Neural cell (in vitro differentiated cells): Measurements from ENCODE around the gene DCP1A. TPM values are rescaled to one million over a fixed set of nuclear protein-coding genes. Genes with fewer than 3 reads are reported as not detected.

ENCODE experiments used
- H2AFZ ChIP-seq: fragments of 200-600, 300-800 bp; sonication (generic), shearing (Covaris generic); 2 replicates; pipeline ENCODE4 v1.6.0; 2014; ENCODE audit warnings: low read depth, mild to moderate bottlenecking, antibody characterized with exemption, low read length, moderate library complexity
- H3F3A ChIP-seq: fragments of 200-600 bp; shearing (Covaris generic); 2 replicates; pipeline ENCODE4 v1.6.1; 2016; ENCODE audit warnings: mild to moderate bottlenecking, moderate library complexity, mixed read lengths, antibody characterized with exemption, low read length; ENCODE audit not compliant: insufficient read depth, poor library complexity, severe bottlenecking
- H3K27ac ChIP-seq: fragments of 200-600, 300-800 bp; sonication (generic), shearing (Covaris generic); 2 replicates; pipeline ENCODE4 v1.5.1; 2014; ENCODE audit warnings: mild to moderate bottlenecking, low read length, moderate library complexity
- H3K27me3 ChIP-seq: fragments of 300-800, 200-600 bp; sonication (generic), shearing (Covaris generic); 2 replicates; pipeline ENCODE4 v1.6.0; 2014; ENCODE audit warnings: mild to moderate bottlenecking, low read depth, low read length, moderate library complexity; ENCODE audit not compliant: insufficient read depth
- H3K36me3 ChIP-seq: fragments of 300-800, 200-600 bp; sonication (generic), shearing (Covaris generic); 2 replicates; pipeline ENCODE4 v1.5.1; 2014; ENCODE audit warnings: mild to moderate bottlenecking, antibody characterized with exemption, low read length, moderate library complexity; ENCODE audit not compliant: insufficient read depth
- H3K4me2 ChIP-seq: fragments of 300-800, 200-600 bp; sonication (generic), shearing (Covaris generic); 2 replicates; pipeline ENCODE4 v1.6.0; 2014; ENCODE audit warnings: mild to moderate bottlenecking, low read length
- H3K4me3 ChIP-seq: fragments of 300-800, 200-600 bp; sonication (generic), shearing (Covaris generic); 2 replicates; pipeline ENCODE4 v1.5.1; 2014; ENCODE audit warnings: mild to moderate bottlenecking, low read length, moderate library complexity
- H3K79me2 ChIP-seq: fragments of 200-600 bp; shearing (Covaris generic); replicated peaks from 2 replicates; pipeline ENCODE4 v1.6.0; 2014; ENCODE audit warnings: mild to moderate bottlenecking, low read length, moderate library complexity; ENCODE audit not compliant: insufficient read depth
- H3K9ac ChIP-seq: fragments of 300-800, 200-600 bp; sonication (generic), shearing (Covaris generic); 2 replicates; pipeline ENCODE4 v1.6.1; 2016; ENCODE audit warnings: mild to moderate bottlenecking, low read length, mixed read lengths
- H3K9me2 ChIP-seq: fragments of 200-600 bp; shearing (Covaris generic); 2 replicates; pipeline ENCODE4 v1.6.1; 2016; ENCODE audit warnings: mild to moderate bottlenecking, low read length, mixed read lengths; ENCODE audit not compliant: insufficient read depth
- H3K9me3 ChIP-seq: fragments of 200-600, 300-800 bp; sonication (generic), shearing (Covaris generic); 2 replicates; pipeline ENCODE4 v1.6.1; 2016; ENCODE audit warnings: mild to moderate bottlenecking, mixed run types, low read length, moderate library complexity, mixed read lengths
- H4K20me1 ChIP-seq: fragments of 200-600 bp; shearing (Covaris generic); 2 replicates; pipeline ENCODE4 v1.6.1; 2016; ENCODE audit warnings: mild to moderate bottlenecking, mixed run types; ENCODE audit not compliant: insufficient read depth
- EP300 ChIP-seq: fragments of 450-650 bp; conservative IDR thresholded peaks from 2 replicates; pipeline ENCODE4 v1.6.1; 2014; ENCODE audit warnings: antibody characterized with exemption, mild to moderate bottlenecking, moderate library complexity; ENCODE audit not compliant: poor library complexity, severe bottlenecking
- EZH2 ChIP-seq: fragments of 200-600, 300-800 bp; shearing (Covaris generic), sonication (generic); IDR thresholded peaks from 2 replicates; pipeline ENCODE4 v1.6.1; 2014; ENCODE audit warnings: antibody characterized with exemption, low read length, borderline replicate concordance, mild to moderate bottlenecking; ENCODE audit not compliant: insufficient read depth, poor library complexity, severe bottlenecking
- MXI1 ChIP-seq: fragments of 450-650 bp; conservative IDR thresholded peaks from 2 replicates; pipeline ENCODE4 v1.6.1; 2014; ENCODE audit warnings: antibody characterized with exemption, mild to moderate bottlenecking; ENCODE audit not compliant: poor library complexity, severe bottlenecking
- POLR2AphosphoS5 ChIP-seq: IDR thresholded peaks from 2 replicates; pipeline ENCODE4 v1.6.1; 2012
- RAD21 ChIP-seq: fragments of 450-650 bp; conservative IDR thresholded peaks from 2 replicates; pipeline ENCODE4 v1.6.1; 2014; ENCODE audit warnings: antibody characterized with exemption, mild to moderate bottlenecking, moderate library complexity
- SMC3 ChIP-seq: fragments of 450-650 bp; conservative IDR thresholded peaks from 2 replicates; pipeline ENCODE4 v1.6.1; 2014; ENCODE audit warnings: antibody characterized with exemption, mild to moderate bottlenecking, moderate library complexity; ENCODE audit not compliant: poor library complexity
- TAF1 ChIP-seq: IDR thresholded peaks from 2 replicates; pipeline ENCODE4 v1.6.1; 2012; ENCODE audit warnings: low read depth
- polyA plus RNA-seq: library from polyadenylated mRNA; depleted of rRNA; stranded (reverse); fragments of >200 nt; gene quantifications from 2 replicates; pipeline ENCODE4 v1.2.3, GENCODE V29; 2014
- TF ChIP-seq, protein P1 (sequence below): fragments of 450-650 bp; IDR thresholded peaks from 2 replicates; pipeline ENCODE4 v1.5.1; 2014; ENCODE audit warnings: antibody characterized with exemption, mild to moderate bottlenecking, moderate library complexity; ENCODE audit not compliant: poor library complexity, severe bottlenecking
- TF ChIP-seq, protein P2 (sequence below): IDR thresholded peaks from 2 replicates; pipeline ENCODE4 v1.6.1; 2012; ENCODE audit warnings: borderline replicate concordance

DCP1A gene
- polyA plus RNA-seq, 1 donor from 2014 or later = 12.5 TPM

DNA sequence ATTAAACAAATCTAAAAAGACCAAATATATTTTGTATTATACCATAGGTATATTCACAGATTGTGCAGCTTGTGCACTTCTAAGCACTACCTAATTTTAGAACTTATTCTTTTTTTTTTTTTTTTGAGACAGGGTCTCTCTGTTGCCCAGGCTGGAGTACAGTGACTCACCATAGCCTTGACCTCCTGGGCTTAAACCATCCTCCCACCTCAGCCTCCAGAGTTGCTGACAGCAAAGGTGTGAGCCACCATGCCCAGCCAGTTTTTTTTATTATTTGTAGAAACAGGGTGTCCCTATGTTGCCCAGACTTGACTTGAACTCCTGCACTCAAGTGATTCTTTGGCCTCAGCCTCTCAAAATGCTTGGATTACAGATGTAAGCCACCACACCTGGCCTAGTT lies 79.6 kb downstream of the DCP1A start:
- no peak overlapping the region for H3K4me2 ChIP-seq
- H3K9ac ChIP-seq = no peak overlapping the region
- no peaks in the 10 kb centered on the region for H3K27me3 ChIP-seq
- H3K9me2 ChIP-seq = no peaks in the 10 kb centered on the region
- no peaks in the 10 kb centered on the region for H4K20me1 ChIP-seq
- no peaks in the 10 kb centered on the region for H3F3A ChIP-seq
- no peak for TF ChIP-seq EZH2
- no peak for TF ChIP-seq MXI1
- TF ChIP-seq SMC3 = no peak
- no peak for TF ChIP-seq RAD21
- TF ChIP-seq EP300 = no peak
- TF ChIP-seq POLR2AphosphoS5 = no peak
- no peak for TF ChIP-seq TAF1
- no peaks in the 10 kb centered on the region for H3K9me3 ChIP-seq
- H3K79me2 ChIP-seq = no peaks in the 10 kb centered on the region
- H3K4me3 ChIP-seq = no peak overlapping the region
- no peak overlapping the region for H3K27ac ChIP-seq
- no peaks in the 10 kb centered on the region for H3K36me3 ChIP-seq
- no peak overlapping the region for H2AFZ ChIP-seq

DNA sequence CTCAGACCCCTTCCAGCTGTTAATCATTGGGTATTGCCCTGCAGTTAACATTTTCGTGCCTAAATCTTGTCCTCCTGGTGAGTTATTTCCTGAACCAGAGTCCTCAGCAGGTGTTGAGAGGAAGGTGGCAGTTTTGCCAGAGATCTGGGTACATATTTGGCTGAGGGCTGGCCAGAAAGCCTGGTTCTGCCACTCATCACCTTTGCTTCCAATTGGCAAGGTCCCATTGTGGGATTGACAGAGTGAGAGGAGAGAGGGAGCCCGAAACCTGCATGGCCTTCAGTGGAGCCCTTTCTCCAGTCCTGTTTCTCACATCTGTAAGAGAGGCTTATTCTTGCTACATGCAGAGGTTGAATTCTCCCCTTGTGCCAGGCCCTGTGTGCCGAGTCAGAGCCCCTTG lies 82.6 kb downstream of the DCP1A start:
- TF ChIP-seq POLR2AphosphoS5 (no peak), MXI1 (no peak), TAF1 (no peak), EP300 (no peak), EZH2 (no peak), RAD21 (no peak), SMC3 (no peak)
- TF ChIP-seq, protein P1, sequence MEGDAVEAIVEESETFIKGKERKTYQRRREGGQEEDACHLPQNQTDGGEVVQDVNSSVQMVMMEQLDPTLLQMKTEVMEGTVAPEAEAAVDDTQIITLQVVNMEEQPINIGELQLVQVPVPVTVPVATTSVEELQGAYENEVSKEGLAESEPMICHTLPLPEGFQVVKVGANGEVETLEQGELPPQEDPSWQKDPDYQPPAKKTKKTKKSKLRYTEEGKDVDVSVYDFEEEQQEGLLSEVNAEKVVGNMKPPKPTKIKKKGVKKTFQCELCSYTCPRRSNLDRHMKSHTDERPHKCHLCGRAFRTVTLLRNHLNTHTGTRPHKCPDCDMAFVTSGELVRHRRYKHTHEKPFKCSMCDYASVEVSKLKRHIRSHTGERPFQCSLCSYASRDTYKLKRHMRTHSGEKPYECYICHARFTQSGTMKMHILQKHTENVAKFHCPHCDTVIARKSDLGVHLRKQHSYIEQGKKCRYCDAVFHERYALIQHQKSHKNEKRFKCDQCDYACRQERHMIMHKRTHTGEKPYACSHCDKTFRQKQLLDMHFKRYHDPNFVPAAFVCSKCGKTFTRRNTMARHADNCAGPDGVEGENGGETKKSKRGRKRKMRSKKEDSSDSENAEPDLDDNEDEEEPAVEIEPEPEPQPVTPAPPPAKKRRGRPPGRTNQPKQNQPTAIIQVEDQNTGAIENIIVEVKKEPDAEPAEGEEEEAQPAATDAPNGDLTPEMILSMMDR = no peak
- TF ChIP-seq, protein P2, sequence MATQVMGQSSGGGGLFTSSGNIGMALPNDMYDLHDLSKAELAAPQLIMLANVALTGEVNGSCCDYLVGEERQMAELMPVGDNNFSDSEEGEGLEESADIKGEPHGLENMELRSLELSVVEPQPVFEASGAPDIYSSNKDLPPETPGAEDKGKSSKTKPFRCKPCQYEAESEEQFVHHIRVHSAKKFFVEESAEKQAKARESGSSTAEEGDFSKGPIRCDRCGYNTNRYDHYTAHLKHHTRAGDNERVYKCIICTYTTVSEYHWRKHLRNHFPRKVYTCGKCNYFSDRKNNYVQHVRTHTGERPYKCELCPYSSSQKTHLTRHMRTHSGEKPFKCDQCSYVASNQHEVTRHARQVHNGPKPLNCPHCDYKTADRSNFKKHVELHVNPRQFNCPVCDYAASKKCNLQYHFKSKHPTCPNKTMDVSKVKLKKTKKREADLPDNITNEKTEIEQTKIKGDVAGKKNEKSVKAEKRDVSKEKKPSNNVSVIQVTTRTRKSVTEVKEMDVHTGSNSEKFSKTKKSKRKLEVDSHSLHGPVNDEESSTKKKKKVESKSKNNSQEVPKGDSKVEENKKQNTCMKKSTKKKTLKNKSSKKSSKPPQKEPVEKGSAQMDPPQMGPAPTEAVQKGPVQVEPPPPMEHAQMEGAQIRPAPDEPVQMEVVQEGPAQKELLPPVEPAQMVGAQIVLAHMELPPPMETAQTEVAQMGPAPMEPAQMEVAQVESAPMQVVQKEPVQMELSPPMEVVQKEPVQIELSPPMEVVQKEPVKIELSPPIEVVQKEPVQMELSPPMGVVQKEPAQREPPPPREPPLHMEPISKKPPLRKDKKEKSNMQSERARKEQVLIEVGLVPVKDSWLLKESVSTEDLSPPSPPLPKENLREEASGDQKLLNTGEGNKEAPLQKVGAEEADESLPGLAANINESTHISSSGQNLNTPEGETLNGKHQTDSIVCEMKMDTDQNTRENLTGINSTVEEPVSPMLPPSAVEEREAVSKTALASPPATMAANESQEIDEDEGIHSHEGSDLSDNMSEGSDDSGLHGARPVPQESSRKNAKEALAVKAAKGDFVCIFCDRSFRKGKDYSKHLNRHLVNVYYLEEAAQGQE = no peak
- Histone ChIP-seq H3K4me3 (no peak overlapping the region), H3F3A (no peaks in the 10 kb centered on the region), H4K20me1 (no peaks in the 10 kb centered on the region), H3K9me3 (no peaks in the 10 kb centered on the region), H3K9me2 (no peaks in the 10 kb centered on the region), H3K27me3 (no peaks in the 10 kb centered on the region), H3K9ac (no peak overlapping the region), H3K79me2 (no peaks in the 10 kb centered on the region), H3K36me3 (no peaks in the 10 kb centered on the region), H2AFZ (no peak overlapping the region), H3K4me2 (no peak overlapping the region), H3K27ac (no peak overlapping the region)
